Stimulated activated CD4-positive, alpha-beta T cell treated with anti-CD3 and anti-CD28 coated beads, TNF-alpha, amount 100 ng/mL, for 24 hours (primary cell): ENCODE measurements around the gene GNAT1.
A peak's percentile ranks its signal among the peaks of the same experiment; 100 is the strongest.

Experiments
- DNase-seq, 3 experiments: peaks; one replicate each; pipeline ENCODE4 v3.0.0-alpha.2; 2020; ENCODE audit warnings: low read depth in 3 of 3

GNAT1 gene

DNA sequence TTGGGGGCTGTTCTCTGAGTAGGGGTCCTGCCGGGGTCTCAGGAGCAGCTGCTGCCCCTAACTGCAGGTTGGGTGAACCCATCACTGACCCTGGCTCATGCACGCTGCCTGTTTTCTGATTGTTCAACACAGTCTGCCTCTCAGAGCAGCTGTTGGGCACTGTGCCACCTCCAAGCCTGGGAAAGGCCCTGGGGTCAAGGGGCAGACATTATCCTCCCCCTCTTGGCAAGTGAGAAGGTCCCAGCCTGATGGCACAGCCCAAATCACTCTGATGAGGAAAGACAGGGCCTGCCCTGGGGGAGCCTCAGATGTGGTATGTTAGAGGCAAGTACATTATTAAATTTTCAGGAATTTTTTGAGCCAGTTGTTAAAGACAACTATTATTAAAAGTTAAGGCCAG, 14.1 kb upstream of the GNAT1 start:
- no peak for DNase-seq

GRCh38 chr3:50179710-50180109, 11.7 kb upstream of the GNAT1 start:
- no peak for DNase-seq

GRCh38 chr3:50181985-50182384, 9.4 kb upstream of the GNAT1 start:
- no peak for DNase-seq

DNA sequence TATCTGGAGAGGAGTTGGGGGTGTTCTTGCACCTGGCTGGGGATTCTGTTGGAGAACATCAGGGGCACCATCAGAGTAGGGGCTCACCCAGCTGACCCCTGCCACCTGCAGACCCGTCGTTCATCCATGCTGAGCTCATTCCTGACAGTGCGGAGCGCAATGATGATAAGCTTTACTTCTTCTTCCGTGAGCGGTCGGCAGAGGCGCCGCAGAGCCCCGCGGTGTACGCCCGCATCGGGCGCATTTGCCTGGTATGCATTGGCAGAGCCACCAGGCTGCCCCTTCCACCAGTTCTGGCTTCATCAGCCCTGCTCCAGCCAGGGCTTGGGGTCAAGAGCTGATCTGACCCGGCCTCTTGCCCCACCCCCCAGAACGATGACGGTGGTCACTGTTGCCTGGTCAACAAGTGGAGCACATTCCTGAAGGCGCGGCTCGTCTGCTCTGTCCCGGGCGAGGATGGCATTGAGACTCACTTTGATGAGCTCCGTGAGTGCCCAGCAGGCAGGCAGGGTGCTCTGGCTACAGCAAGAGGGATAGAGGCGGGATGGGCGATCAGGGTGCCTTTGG, 8.8 kb upstream of the GNAT1 start:
- no peak for DNase-seq

DNA sequence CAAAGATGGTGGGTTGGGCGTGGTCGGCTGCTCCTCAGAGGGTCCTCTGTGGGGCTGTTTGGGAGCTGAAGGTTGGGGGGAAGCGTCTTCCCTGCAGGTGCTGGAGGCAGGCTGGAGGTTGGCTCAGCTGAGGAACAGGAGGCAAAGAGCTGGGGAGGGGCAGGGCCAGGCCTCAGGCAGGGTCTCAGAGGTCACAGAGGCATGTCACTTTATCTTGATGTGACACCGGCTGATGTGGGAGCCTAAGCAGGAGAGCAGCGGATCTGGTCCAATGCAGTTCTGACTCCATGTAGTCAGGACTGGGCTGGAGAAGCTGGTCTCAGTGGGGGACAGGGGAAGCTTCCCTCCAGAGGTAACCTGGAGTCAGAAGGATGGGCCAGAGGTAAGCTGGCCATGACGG, 7.7 kb upstream of the GNAT1 start:
- no peak for DNase-seq

DNA sequence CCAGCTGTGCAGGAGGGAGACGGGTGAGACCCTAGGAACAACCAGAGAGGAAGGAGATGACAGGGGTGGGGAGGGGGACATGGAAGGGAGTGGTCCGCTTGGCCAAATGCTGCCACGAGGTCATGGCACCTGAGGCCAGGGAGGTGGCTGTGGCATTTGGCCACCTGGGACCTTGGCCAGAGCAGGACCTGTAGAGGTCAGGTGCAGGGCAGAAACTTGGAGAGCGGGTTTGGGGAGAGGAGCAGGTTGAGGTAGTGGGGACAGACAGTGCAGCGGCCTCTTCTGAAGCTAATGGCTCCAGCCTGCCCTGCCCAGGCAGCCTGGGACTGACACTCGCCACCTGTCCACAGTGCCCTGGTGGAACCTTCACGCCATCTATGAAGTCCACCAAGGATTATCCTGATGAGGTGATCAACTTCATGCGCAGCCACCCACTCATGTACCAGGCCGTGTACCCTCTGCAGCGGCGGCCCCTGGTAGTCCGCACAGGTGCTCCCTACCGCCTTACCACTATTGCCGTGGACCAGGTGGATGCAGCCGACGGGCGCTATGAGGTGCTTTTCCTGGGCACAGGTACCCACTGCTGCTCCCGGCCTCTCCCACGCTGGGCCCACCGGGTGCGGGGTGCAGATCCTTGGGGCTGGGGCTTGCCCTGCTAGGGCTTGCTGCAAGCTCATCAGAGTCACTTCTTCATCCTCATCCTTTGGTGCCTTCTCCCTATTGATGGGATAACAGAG, 7.0 kb upstream of the GNAT1 start:
- DNase-seq, result no peak

DNA sequence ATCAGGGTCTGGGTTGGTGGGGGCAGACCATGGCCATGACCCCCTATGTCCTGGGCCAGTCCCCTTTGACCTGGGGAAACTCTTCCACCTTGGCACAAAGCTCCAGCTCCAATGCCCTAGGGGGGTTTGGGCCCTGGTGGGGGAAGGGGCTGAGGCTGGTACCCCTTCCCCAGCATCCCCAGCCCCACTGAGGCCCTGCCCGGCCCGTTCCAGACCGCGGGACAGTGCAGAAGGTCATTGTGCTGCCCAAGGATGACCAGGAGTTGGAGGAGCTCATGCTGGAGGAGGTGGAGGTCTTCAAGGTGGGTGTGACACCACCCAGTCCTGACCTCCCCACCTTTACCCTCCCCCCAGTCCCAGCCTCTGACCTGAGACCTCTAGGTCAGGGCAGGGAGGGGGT, 6.2 kb upstream of the GNAT1 start:
- DNase-seq, result no peak

- no peak for DNase-seq
These were observed 5.3 kb upstream of the GNAT1 start for GRCh38 chr3:50186096-50186495.

- no peak for DNase-seq
These were observed 3.7 kb upstream of the GNAT1 start for GRCh38 chr3:50187750-50188149.

GRCh38 chr3:50189274-50189673, 2.1 kb upstream of the GNAT1 start:
- peak in 1 of 3 experiments; percentile 44 for DNase-seq

DNA sequence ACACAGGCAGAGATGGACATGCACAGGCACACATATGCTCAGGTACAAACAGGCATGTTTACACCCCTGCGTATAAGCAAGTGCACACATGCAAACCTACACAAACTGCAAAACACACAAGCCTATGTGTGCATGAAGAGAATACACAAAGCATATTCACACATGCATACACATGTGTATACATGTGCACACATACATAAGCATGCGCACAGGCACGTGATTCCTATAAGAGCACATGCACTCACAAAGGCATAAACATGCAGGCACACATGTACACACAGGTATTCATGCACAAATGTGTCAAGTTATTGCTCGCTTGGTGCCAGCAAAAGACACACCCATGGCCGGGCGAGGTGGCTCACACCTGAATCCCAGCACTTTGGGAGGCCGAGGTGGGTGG, 1.4 kb upstream of the GNAT1 start:
- no peak for DNase-seq

DNA sequence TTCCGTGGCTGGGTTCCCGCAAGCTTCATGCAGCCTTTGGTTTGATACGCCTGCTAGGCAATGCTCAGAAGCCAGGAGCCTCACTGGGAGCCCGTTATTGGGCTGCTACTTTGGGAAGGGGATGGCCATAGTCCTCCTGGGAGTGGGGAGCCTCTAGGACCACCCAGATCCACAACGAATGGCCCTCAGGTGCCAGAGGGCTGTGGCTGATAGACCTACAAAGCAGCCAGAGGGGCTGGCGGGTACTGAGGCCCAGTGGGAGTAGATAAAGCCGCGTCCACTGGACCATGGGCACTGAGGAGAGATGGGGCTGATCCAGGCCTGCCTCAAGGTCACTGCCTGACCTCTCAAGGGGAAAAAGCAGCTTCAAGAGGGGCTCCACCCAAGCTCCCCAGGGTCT, 714 bp downstream of the GNAT1 start:
- no peak for DNase-seq

DNA sequence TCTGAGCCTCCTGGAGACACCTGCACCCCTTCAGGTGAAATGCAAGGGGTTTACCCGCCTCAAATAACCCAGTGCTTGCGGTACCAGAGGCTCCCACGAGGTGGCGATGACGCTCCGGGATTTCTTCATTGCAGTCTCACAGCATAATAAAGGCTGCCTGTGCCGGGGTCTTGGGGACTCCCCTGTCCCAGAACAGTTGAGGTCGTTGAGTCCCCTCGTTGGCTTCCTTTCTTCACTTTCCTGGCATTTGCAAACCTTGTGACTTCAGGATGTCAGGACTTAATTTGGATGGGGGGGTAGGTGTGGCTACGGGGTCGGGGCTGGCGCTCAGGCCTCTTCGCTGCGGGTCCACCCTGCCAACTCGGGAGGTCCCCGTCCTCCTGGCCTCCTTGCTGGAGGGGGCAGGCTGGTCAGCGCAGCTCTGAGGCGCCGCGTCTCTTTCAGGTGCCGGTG, 1.3 kb downstream of the GNAT1 start:
- peak; percentile 70 to 84 (median 70) for DNase-seq

DNA sequence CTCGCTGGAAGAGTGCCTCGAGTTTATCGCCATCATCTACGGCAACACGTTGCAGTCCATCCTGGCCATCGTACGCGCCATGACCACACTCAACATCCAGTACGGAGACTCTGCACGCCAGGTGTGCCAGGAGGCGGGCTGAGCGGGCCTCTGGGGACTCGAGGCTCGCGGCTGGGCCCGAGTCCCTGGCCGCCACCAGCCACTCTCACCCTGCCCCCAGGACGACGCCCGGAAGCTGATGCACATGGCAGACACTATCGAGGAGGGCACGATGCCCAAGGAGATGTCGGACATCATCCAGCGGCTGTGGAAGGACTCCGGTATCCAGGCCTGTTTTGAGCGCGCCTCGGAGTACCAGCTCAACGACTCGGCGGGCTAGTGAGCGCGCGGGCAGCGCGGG, 1.9 kb downstream of the GNAT1 start:
- DNase-seq, result no peak

DNA sequence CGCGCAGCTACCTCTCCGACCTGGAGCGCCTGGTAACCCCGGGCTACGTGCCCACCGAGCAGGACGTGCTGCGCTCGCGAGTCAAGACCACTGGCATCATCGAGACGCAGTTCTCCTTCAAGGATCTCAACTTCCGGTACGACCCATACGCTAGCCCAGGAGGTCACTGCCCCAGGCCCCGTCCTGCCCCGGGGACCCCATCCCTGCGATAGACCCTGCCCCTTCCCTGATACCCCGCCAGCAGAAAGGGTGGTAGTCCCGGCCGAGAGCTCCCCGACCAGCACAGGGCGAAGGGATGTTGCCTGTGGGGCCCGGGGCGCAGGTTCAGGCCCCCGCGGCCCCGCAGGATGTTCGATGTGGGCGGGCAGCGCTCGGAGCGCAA, 2.3 kb downstream of the GNAT1 start:
- DNase-seq, result no peak

DNA sequence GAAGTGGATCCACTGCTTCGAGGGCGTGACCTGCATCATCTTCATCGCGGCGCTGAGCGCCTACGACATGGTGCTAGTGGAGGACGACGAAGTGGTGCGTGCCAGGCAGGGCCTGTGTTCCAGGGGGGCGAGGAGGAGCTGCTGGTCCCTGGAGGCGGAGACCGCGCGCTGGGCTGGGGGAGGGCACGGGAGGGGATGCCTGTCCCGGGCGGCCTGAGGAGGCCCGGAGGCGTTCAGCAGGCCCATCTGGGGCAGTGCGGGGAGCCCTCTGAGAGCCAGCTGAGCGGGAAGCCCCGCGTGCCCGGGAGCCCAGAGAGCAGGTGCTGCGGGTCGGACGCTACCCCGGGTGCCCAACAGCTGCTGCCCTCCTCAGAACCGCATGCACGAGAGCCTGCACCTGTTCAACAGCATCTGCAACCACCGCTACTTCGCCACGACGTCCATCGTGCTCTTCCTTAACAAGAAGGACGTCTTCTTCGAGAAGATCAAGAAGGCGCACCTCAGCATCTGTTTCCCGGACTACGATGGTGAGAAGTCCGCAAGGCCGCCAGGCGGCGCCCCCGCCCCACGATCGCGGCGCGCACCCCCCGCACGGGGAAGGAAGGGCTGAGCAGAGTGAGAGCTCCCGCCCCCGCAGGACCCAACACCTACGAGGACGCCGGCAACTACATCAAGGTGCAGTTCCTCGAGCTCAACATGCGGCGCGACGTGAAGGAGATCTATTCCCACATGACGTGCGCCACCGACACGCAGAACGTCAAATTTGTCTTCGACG, 2.9 kb downstream of the GNAT1 start:
- peak; percentile 55 to 81 (median 61) for DNase-seq

DNA sequence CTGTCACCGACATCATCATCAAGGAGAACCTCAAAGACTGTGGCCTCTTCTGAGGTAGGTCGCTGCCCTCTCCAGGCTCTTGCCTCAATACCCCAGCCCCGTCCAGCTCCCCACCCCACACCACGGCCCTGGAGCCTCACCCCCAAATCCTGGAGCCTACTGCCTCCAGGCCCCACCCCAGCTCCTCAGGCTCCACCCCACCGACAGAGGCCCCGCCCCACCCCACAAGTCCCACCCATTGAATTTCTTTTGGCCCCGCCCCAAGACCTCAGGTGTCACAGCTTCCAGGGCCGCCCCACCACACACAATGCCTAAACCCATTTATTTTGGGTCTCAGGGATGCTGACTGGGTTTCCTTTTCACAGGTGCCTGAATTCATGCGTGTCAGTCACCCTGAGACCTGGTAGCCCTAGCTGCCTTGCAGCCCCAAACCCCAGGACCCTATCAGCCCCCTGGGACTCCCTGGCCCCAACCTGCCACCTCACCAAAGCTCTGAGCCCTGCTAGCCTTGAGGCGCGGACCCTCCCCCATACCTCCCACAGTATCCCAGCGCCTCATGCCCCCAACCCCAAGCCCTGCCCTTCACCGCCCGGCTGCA, 3.6 kb downstream of the GNAT1 start:
- no peak for DNase-seq

GRCh38 chr3:50195501-50196252, 4.3 kb downstream of the GNAT1 start:
- DNase-seq, result no peak

GRCh38 chr3:50196253-50196801, 4.9 kb downstream of the GNAT1 start:
- no peak for DNase-seq

DNA sequence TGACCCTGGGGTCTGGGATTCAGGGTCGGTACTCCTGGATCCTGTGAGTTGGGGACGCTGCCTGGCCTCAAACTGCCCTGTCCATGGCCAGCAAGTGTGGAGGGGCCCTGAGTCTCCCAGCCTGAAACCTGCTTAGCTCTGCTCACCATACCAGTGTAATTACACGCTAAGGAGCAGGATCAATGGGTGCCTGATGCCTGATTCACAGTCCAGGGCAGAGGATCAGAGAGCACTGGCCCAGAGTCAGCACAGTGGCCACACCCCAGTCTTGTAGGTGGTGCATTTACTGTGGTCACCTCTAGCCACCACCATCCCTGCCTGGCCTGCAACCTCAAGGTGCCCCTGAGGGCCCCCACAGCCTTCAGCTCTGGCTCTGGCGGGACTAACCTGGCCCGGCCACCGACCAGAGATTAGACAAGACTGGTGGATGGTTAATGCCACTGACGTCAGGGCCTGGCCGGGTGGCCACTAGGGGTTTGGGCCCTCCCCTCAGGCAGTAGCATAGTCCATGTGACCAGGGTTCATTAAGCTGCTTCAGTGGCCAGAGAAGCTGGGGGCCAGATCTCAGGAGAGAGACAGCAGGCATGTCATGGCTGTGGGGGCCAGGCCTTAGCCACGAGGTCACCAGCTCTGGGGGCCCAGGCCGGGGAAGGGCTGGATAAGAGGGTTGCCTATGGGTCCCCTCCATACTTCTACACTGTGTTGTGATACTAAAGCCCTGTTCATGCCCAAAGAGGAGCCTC, 10.3 kb downstream of the GNAT1 start:
- no peak for DNase-seq
